Measurements from ENCODE around the gene AKT3.
"Not testable (repeated sequence)": the region's sequence is repeated elsewhere in the genome, so short reads cannot be mapped to it uniquely, and the experiment has no call there.

The AKT3 gene

DNA sequence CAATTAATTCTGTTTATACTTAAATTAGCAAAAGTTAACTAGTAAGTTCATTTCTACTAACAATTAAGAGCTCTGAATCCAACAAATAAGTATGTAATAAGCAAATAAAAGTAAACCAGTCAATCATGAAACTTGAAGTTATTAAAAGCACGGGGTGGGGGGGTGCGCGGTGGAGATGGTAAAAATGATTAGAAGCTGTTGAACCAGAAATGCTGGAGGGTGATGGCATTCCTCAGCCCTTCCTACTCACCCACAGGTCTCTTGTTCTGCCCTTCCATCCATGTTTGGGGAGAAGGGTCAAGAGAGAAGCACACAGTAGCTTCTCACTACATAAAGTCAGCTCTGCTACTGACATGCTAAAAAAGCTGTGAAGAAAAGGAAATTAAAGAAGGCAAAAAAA is 63.5 kb downstream of the AKT3 start:
- in situ Hi-C loops (cut with MboI; ENCODE audit: low sequenced_read_pairs), result no loop called here

DNA sequence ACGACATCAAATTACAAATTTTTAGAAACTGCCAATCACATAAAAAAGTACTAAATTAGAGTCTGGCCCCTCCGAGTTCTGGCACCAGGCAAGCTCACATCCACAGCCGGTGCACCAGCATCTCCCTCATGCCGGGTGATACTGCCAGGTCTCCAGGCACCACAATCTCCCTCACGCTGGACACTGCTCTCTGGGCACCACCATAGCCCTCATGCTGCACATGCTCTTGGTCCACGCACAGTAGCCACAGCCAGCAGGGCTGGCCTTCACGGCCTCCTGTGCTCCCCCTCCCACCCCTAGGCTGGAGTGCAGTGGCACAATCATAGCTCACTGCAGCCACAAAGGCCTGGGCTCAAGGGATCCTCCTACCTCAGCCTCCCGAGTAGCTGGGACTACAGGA is 65.5 kb downstream of the AKT3 start:
- in situ Hi-C loops (cut with MboI; ENCODE audit: low sequenced_read_pairs), result no loop called here

GRCh38 chr1:243783714-243784113 is 66.3 kb downstream of the AKT3 start:
- in situ Hi-C loops (cut with MboI; ENCODE audit: low sequenced_read_pairs), result no loop called here

- in situ Hi-C loops (cut with MboI; ENCODE audit: low sequenced_read_pairs), result not testable (repeated sequence)
These were observed 77.5 kb downstream of the AKT3 start for GRCh38 chr1:243772361-243773050.

DNA sequence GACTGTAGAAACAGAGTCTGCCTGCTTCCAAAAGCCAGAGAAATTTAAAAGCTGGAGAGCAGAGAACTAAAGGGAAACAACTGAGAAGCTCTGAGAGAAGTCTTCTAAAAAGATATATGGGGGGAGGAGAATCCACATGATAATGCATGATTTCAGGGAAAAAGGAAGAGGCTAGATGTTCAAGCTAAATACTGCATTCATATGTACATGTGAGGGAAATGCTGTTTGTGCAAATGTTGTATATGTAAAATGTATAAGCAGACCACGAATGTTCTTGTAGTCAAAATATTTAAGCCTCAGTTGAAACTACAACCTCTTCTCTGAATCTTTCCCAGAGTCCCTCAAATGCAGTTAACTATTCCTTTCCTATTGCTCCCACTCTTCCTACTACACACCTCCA is 79.2 kb downstream of the AKT3 start:
- in situ Hi-C loops (cut with MboI; ENCODE audit: low sequenced_read_pairs), result no loop called here

GRCh38 chr1:243765676-243766075 is 84.4 kb downstream of the AKT3 start:
- in situ Hi-C loops (cut with MboI; ENCODE audit: low sequenced_read_pairs), result no loop called here

- in situ Hi-C loops (cut with MboI; ENCODE audit: low sequenced_read_pairs), result no loop called here
These were observed 86.2 kb downstream of the AKT3 start for GRCh38 chr1:243763806-243764205.

- in situ Hi-C loops (cut with MboI; ENCODE audit: low sequenced_read_pairs), result no loop called here
These were observed 91.4 kb downstream of the AKT3 start for GRCh38 chr1:243758647-243759046.

DNA sequence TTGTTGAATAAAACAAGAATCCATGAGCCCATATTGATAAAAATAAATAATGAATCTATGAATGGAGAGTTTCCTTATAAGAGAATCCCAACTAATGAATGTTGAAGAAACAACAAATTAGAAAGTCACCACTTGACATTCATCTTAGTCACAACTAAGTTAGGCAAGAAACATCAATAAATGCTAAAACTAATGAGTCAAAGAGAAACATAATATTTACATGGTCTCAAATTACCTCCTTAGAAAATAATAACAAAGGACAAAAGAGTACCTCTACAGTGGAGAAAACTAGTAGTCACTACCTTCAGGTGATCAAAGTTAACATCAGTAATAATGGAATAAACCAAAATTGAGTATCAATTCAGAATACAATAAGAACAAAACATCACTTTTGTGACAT is 93.5 kb downstream of the AKT3 start:
- in situ Hi-C loops (cut with MboI; ENCODE audit: low sequenced_read_pairs), result no loop called here

DNA sequence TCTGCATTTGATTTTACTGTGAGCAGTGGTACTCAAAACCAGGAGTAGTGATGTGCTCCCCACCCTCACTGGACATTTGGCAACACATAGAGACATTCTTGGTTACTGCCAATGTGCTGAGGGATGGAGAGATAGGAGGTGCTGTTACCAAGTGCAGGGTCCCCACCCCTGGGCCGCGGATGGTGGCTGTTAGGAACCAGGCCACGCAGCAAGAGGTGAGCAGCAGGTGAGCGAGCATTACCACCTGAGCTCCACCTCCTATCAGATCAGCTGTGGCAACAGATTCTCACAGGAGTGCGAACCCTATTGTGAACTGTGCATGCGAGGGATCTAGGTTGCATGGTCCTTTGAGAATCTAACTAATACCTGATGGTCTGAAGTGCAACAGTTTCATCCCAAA is 95.7 kb downstream of the AKT3 start:
- in situ Hi-C loops (cut with MboI; ENCODE audit: low sequenced_read_pairs), result no loop called here

- in situ Hi-C loops (cut with MboI; ENCODE audit: low sequenced_read_pairs), result no loop called here
These were observed 98.5 kb downstream of the AKT3 start for GRCh38 chr1:243751506-243751905.

GRCh38 chr1:243748706-243749283 is 101.2 kb downstream of the AKT3 start:
- in situ Hi-C loops (cut with MboI; ENCODE audit: low sequenced_read_pairs), result no loop called here

DNA sequence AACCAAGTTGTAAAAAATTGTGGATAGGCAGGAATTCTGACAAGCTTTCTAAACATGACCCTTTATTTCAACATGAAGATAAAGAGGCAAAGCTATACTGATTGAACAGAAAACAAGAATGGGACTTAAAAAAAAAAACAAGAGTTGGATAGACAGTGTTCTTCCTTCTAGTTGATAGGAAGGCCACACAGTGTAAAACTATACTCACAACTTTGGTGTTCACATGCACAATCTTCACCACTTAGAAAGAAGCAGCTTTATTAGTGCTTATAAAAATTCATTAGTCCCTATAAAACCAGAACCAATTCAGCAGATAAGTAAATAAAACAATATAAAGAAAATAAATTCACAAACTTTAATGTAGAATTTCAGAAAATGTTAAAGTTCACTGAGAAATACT is 101.8 kb downstream of the AKT3 start:
- in situ Hi-C loops (cut with MboI; ENCODE audit: low sequenced_read_pairs), result no loop called here

DNA sequence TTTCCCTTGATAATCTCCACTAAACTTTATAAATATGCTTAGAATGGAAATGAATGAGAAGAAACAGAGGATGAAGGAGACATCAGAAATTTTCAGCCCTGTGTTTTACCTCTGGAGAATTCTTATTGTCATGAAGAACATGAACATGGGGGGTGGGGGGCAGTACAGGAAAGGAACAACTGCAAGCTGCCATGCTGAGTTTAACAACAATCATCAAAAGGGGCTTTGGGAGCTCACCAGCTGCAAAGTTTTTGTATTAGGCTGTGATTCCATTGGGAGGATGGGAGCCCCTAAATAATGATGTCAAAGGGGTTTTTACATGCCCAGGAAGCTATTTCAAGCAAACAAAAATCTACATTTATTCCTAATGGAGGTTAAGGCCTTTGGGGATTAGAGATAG is 103.3 kb downstream of the AKT3 start:
- in situ Hi-C loops (cut with MboI; ENCODE audit: low sequenced_read_pairs), result no loop called here

- in situ Hi-C loops (cut with MboI; ENCODE audit: low sequenced_read_pairs), result no loop called here
These were observed 104.7 kb downstream of the AKT3 start for GRCh38 chr1:243745356-243745755.

DNA sequence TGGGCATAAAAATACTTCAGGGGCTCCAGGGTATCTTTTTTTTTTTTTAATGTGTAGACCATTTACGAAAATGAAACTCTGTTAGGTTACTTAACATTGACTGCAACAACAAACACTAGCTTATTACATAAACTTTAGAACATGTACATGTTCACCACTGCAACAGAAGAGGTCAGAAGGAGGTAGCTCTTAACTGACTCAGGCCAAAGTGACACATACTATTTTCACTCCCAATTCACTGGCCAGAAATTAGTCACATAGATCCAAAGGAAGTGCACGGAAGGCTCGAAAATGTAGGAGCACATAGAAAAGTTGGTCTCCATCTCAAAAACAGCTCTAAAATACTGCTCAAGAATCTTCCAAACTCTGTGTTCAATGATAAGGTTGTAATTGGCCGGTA is 107.2 kb downstream of the AKT3 start:
- in situ Hi-C loops (cut with MboI; ENCODE audit: low sequenced_read_pairs), result no loop called here

- in situ Hi-C loops (cut with MboI; ENCODE audit: low sequenced_read_pairs), result no loop called here
These were observed 109.6 kb downstream of the AKT3 start for GRCh38 chr1:243740255-243740999.

GRCh38 chr1:243739335-243740003 is 110.6 kb downstream of the AKT3 start:
- in situ Hi-C loops (cut with MboI; ENCODE audit: low sequenced_read_pairs), result no loop called here

GRCh38 chr1:243738020-243738419 is 112.0 kb downstream of the AKT3 start:
- in situ Hi-C loops (cut with MboI; ENCODE audit: low sequenced_read_pairs), result no loop called here

DNA sequence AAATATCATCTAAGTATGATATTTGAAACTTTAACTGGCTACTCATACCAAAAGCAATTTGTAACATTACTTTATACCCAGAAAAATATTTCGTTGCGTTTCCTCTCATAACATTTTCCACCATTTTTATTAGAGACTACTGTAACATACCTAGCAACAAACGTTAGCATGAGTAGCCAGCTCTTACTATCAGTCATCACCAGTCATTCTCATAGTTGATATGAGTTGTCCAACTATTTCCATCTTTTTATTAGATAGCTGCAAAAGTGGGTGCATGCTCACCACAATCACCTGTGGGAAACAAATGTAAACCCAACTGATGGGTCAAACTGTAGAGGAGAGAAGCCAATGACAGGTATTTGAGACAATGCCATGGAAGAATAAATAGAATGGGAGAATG is 114.6 kb downstream of the AKT3 start:
- in situ Hi-C loops (cut with MboI; ENCODE audit: low sequenced_read_pairs), result no loop called here

DNA sequence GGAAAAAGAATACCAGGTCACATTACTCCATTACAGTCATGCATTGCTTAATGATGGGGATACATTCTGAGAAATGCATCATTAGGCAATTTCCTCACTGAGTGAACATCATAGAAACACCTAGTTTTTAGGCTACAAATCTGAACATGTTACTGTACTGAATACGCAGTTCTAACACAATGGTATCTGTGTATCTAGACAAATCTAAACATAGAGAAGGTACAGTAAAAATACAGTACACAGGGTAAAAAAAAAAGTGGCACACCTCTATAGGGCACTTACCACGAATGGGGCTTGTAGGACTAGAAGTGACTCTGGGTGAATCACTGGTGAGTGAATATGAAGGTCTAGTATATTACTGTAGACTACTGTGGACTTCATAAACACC is 115.7 kb downstream of the AKT3 start:
- in situ Hi-C loops (cut with MboI; ENCODE audit: low sequenced_read_pairs), result no loop called here

Measured in hTERT RPE-1 (cell line).